ENCODE results near the gene TMEM182.

Gene TMEM182

DNA sequence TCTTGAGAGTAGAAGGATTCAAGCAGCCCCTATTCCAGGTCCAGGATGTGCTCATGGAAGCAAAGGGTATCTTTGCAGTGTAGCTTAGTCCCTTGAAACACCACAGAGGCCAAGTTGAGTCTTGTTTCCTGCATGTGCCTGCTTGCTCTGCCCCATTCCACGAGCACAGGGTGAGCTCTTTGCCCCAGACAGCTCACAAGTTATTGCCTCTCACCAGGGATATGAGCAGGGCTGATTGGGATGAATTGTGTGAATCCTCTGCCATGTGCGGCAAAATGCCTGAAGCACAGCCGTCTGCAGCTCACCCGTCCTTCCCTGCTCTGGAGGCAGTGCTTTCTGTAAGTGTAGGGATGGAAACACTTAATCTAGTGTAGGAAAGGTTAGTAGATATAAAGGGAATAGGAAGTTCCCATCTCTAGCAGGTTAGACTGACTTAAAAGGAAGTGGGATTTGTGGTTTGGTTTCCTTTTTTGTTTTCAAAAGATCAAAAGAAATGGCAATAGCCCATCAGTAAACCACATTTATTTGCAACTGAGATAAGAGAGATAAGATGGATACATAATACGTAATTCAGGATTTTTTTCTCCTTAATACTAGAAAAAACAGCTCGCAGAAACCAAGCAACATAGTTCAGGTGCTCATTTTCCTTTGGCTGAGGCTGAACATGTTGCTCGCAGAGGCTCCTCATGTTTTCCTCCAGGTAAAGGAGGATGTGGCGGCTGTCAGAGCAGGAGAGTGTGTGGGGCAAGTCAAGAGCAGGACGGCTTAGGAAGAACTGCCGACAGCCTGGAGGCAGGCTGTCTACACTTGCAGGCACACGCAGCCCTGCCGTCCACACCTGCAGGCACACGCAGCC lies 41.4 kb downstream of the TMEM182 start:
- DNase-seq = no peak

DNA sequence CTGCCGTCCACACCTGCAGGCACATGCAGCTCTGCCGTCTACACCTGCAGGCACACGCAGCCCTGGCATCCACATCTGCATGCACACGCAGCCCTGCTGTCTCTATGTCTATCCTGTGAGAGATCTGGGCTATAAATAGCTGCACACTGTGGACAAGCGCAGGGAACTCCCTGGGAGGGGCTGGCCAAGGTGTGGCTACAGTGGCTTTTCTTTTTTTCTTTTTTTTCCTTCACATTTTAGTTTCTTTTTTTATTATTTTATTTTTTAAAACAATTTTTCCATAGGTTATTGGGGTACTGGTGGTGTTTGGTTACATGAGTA lies 42.0 kb downstream of the TMEM182 start:
- DNase-seq = no peak

DNA sequence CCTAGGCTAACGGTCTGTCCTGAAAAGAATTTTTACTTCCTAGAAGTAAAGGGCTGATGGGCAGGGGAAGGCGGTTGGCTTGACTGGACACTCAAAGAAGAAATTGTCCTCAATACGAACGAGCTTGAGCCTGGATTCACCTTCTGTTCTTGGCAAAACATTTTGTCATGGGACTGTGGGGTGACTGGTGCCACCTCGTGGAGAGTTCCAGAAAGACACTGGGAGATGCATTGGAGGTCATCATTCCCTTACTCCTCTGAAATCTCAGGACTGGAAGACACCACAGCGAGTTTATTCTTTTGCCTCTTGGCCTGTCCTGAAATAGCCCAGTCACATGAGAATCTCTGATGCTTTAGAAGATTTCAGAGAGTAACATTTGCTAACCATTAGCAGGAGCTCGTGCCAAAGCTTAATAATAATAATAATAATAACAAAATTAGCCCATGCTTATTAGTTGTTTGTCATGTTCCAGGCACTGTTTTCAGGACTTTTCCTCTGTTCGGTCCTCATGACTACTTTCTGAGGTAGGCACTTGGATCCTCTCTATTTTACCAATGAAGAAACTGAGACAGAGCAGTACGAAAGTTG lies 44.5 kb downstream of the TMEM182 start:
- peak; percentile 57 for DNase-seq

DNA sequence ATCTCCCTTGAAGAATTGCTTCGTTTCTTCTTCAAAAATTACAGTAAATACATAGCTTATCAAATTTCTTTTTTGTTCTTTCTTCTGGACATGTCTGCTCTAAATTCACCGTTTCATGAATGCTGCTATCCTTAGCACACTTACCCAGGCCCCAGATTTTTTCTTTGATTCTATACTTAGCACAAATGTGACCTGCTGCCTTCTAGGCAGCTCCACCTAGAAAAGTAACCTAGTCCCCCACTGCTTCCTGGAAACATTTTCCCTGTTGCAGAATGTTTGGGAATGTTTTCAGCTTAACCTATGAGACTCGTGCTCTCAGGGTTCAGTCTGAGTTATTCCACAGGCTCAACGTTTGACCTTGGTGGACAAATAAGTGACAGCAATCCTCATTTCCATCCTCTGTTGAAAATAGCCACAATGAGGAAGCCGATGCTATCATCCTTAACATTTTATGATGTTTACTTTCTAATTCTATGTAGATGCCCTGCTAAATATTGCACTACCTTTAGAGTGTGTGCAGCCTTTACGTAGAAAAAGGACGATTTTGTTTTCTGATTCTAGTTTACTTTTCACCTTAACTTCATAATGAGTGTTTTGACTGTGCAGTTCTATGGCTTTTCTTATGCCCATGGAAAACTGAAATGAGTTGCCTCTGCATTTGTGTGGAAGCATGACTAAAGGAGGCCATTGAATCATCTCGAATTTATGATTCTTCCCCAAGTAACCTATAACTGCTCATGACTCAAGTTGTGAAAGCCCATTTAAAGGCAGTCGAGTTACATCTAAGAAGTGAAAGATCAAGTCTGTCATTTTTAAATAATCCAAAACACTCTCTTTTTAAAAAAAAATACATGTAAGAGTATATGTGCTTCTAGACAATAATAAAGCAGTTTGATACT lies 47.7 kb downstream of the TMEM182 start:
- no peak for DNase-seq

DNA sequence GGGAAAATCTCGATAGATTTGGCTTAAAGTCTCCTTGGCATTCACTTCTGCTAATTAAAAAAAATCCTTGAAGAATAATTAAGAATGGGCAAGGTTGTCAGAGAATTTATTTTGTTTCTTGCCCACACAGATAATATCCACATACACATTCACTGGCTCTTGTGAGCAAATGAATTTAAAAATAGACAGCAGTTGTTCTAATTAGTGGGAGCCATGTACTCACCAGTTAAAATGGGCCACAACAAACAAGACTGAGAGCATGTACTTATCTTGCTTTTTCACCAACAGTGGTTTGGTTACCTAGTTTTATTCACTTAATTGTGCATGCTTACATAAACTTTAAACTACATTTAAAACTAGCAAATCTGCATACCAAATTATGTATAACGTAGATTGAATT lies 53.5 kb downstream of the TMEM182 start:
- no peak for DNase-seq

DNA sequence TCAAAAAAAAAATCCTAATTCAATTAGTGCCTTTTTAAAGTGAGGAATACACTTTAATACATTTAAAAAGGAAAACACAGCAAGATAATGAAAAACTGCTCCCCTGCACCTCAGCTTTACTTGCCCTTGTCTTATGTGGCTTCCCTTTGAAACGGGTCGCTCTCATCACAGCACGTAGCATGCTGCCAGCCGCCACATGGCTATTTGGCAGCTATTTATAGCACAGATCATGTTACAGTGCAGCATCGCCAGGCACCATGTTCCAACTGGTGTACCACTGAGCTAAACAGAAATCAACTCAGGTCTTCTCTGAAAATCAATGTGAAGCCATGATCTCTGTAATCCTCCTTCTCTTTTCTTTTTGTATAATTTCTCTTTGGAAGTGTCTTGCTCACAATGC lies 65.1 kb downstream of the TMEM182 start:
- peak; percentile 92 for DNase-seq

DNA sequence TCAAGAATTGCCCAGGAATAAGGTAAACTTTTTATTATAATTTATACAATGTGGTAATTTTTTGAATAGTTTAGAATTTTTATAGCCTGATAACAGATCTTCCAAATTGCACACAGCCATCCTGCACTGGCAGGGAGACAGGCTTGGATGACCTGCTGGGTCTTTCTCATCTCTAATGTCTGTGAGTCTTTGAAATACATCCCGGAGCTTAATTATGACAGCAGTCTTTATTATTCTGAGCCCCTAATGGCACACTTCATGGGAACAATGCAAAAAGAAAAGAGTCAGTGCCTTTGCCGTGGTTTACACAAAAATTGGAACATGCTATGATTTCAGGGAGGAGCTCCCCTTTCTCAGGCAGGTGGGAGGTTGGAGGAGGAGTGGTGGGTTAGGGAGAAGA lies 71.0 kb downstream of the TMEM182 start:
- no peak for DNase-seq

DNA sequence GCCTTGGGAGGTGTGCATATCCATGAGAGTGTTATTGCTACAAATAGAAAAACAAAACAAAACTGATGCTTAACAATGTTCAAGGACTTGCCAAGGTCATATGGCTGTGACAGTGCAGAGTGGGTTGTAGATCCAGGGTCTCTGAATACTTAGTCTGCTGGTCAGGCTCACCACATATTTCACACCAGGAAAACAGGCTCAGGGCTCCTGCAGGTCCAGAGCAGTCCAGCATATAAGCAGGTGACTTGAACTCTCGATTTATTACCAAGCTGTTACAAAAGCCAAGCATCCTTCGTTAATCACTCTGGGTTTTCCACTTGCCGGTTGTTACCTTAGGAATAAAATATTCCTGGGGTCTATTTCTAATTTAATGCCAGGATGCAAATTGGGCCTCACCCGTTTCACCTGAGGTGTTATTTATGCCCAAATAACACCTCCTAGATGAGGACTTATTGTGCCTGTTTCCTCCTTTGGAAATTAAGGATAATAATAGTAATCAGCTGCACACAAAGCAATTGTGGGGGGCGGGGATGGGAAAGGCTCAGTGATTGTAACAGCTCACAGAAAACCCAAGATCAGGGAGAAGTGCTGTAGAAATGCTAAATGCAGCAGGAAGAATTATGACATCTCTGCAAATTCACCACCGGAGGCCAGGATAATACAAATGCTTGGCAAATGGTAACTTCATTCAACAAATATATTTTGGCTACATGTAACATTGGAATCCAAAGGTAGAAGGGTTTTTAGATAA lies 72.9 kb downstream of the TMEM182 start:
- no peak for DNase-seq

DNA sequence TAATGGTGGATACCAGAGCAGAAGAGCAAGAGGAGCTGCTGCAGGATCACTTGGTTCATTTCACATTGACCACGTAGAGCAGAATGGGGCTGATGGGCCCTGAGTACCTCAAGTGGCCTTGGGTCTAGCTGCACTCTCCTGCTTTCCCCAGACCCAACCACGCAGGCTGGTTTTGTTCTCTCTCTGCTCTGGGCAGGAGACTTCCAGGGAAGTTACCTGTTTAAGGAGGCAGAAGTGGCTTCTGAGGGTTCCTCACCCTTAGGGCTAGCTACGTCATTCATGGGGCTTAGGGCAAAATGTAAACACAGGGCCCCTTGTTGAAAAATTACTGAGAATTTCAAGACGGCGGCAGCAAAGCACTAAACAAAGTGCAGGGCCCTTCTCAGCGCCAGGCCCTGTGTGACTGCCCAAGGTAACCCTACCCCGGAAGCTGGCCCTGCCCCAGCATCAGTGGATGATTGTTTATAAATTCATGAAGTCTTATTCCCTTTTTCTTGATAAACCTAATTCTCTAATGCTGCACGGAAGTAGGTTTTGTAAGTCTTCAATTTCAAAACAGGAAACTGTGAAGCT lies 75.9 kb downstream of the TMEM182 start:
- no peak for DNase-seq

DNA sequence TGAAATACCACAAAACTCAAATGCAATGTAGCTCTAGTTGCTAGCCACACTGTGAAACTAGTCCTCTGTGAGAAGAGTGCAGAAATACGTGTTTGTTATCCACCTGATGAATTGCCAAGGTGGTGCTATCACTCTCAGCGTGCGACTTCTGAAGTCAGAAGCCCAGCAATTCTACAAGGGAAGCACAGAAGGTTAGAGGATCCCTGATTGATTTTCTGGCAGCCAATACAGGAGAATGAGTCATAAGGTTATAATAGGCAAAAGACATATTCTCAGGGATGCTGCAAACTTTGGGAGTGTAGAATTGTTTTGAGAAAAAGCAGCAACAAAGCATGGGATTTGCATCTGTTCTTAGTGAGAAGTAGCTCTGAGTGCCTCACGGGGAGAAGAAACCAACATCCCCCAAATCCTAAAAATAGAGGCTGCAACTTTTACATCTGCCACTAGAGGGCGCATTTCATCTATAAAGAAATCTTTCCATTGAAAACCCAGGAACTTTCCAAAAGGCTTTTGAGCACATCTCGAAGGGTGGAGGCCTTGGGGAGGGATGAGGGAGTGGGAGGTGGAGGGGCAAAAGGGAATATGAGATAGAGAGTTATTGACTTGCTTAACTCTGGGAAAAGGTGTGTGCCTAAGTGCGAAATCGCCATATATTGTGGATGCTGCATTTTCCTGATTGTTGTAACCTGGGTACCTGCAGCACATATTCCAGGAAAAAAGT lies 78.0 kb downstream of the TMEM182 start:
- DNase-seq = peak; percentile 63

DNA sequence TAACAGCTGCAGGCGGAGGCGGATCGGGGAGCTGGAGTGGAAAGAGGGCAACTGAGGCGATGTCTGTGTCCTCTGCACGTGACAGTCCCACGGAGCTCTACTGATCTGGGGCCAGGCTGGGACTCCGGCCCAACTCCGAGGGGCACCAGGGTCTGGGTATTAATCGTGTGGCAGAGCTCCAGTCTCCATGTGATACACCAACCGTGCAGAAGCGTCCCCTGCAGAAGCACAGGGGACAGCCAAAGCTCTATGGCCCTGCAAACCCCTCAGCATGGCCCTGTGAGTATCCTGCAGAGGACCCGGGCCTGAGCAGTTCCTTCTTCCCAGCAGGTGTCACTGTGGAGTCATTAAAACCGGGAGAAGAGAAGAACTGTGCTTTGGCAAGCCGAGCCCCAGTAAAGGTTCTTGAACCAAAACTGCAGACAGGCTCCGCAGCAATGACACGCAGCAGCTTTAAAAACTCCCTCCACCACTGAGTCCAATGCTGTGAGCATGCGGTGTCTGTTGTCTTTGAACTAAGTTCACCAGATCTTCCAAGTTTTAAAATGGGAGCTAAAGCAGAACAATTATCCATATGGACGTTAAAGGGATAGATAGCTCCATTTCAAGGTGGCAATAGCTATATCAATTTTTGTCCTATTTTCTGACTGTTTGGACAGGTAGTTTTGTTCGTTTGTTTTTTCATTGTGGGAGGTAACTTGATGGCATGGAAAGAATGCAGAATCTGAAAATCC lies 79.4 kb downstream of the TMEM182 start:
- DNase-seq = peak; percentile 33

DNA sequence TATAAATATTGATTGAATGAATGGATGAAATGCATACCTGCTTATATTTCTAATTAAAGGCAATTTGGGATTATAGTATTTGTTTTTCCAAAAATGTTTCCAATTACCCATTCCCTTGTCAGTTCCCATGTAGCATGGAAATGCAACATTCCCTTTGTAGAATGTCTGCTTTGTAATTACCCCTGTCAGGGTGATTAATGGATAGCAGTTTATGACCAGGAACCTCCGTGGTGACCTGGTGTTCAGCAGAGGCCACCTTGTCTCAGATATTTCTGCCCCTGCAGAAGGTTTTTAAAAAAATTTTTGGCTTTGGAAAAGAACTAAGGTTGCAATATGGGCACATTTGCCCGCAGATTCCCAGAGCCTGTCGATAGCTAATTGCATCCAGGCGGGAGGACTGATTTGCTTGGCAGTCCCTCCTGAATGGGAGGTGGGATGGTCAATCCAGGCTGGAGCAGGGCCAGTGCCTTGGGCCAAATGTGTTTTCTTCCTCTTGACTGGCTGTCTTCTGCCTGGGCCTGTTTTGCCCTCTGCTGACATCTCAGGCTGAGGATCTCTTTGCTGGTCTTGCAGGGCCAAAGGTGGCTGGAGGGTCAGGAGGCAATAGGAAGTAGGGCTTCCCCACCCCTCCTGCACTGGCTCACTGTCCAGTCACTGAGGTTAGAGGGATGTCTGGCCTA lies 82.1 kb downstream of the TMEM182 start:
- DNase-seq = no peak

DNA sequence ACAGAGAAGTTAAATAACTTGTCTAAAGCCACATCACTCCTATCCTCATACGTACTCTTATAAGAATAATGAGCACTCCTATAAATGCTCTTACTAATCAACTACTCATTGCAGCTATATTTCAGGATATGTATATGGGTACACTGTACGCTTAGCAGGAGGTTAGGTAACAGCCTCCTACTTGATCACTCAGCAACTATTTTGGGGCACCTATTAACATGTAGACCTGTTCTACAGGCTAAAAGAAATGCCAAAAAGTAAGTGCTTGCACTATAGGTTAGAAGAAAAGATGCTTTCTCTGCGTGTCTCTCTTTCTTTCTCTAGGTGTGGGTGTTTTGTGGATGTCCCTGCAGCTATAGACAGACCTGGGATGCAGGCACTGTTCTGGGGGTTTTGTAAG lies 83.1 kb downstream of the TMEM182 start:
- DNase-seq = no peak

DNA sequence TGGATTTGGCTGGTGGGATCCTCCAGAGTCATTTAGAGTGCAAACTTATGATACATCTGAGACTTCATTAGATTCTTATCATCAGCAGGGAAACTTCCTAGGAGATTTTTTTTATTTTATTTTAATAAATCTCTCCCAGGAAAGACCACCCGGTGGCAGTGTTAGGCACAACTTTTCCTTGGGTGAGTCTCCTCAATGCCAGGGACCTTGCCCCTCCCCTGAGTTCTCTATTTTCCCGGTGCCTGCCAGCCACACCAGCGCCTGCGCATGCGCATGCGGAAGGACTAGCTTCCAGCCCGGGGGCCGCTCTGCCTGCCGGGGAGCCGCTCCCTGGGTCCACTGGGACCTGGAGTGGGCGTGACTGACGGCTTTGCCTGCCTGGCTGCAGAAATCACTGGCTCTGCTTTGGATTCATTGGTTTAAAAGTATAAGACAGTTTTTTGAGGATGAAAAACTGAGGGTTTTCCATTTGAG lies 86.6 kb downstream of the TMEM182 start:
- peak; percentile 97 for DNase-seq

DNA sequence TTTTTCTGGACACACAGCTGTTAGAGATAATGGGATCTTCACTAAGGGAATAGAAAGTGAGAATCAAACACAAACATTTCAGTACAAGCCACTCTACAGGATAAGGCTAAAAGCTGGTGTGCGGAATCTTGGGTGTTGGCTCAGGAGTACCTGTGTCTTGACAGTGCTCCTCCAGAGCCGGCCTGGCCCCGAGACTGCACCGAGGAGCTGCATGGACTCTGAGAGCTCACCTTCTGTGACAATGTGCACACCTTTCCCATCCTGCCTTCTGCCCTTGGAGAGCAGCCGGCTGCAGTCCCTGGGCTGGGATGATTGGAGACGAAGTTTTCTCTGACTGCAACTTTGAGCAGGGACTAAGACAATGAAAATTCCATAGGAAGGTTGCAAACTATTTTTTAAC lies 89.1 kb downstream of the TMEM182 start:
- no peak for DNase-seq

DNA sequence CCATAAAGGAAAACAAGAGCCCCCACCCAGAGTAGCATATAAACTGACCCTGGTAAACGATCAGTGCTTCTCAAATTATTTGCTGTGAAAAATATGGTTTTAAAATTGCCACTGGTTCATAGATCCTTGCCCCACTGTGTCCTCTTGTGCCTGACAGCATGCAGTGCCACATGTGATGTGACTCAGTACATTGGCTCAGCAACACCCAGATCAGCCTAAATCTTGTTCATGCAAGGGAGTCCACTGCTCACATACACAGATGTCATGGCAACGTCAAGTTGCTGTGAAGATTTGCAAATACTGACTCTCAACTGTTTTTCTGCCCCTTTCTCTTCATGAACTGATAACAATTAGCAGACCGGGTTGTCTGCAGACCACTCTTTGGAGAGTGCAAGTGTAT lies 91.0 kb downstream of the TMEM182 start:
- DNase-seq = no peak
